Skin epidermis (tissue), 12 donors: ENCODE measurements around the gene CLNK.

Experiments used
- H3K27ac ChIP-seq, 21 experiments: fragments of 200-600 bp; sonication (generic) in 11 of 21; one replicate each; pipeline ENCODE4 v1.5.0; 2020; ENCODE audit warnings: mild to moderate bottlenecking in 3 of 21, inconsistent platforms in 2 of 21, moderate library complexity in 2 of 21
- H3K4me3 ChIP-seq, 7 experiments: fragments of 200-600 bp; sonication (generic) in 2 of 7; one replicate each; pipeline ENCODE4 v1.5.0; 2020; ENCODE audit warnings: inconsistent platforms in 2 of 7, mild to moderate bottlenecking in 2 of 7, moderate library complexity in 1 of 7

Gene CLNK

GRCh38 chr4:10671366-10671765, 13.2 kb downstream of the CLNK start:
- peak overlapping the region in 2 of 21 experiments; percentile 36 to 77 for H3K27ac ChIP-seq
- no peak overlapping the region for H3K4me3 ChIP-seq

GRCh38 chr4:10670321-10670720, 14.2 kb downstream of the CLNK start:
- H3K27ac ChIP-seq = no peak overlapping the region
- H3K4me3 ChIP-seq = no peak overlapping the region

- H3K27ac ChIP-seq = no peak overlapping the region
Observed at GRCh38 chr4:10667701-10668326, 16.8 kb downstream of the CLNK start.

GRCh38 chr4:10666616-10667015, 18.0 kb downstream of the CLNK start:
- no peak overlapping the region for H3K27ac ChIP-seq
- no peak overlapping the region for H3K4me3 ChIP-seq

More at GRCh38 chr4:10667701-10668326, 16.8 kb downstream of the CLNK start:
- H3K4me3 ChIP-seq = no peak overlapping the region

- H3K27ac ChIP-seq = peak overlapping the region in 1 of 21 experiments; percentile 30
Observed at GRCh38 chr4:10664408-10664807, 20.2 kb downstream of the CLNK start.

GRCh38 chr4:10662937-10663336, 21.6 kb downstream of the CLNK start:
- H3K4me3 ChIP-seq = no peak overlapping the region
- no peak overlapping the region for H3K27ac ChIP-seq

More at GRCh38 chr4:10664408-10664807, 20.2 kb downstream of the CLNK start:
- H3K4me3 ChIP-seq = no peak overlapping the region

GRCh38 chr4:10661047-10661446, 23.5 kb downstream of the CLNK start:
- H3K27ac ChIP-seq = no peak overlapping the region
- no peak overlapping the region for H3K4me3 ChIP-seq

GRCh38 chr4:10659251-10659650, 25.3 kb downstream of the CLNK start:
- H3K27ac ChIP-seq = no peak overlapping the region

GRCh38 chr4:10656988-10657387, 27.6 kb downstream of the CLNK start:
- H3K27ac ChIP-seq = peak overlapping the region in 2 of 21 experiments; percentile 29 to 36
- no peak overlapping the region for H3K4me3 ChIP-seq

More at GRCh38 chr4:10659251-10659650, 25.3 kb downstream of the CLNK start:
- no peak overlapping the region for H3K4me3 ChIP-seq

- Histone ChIP-seq H3K27ac (peak overlapping the region in 1 of 21 experiments; percentile 29), H3K4me3 (no peak overlapping the region)
Observed at GRCh38 chr4:10656420-10656819, 28.1 kb downstream of the CLNK start.

- no peak overlapping the region for H3K27ac ChIP-seq
Observed at GRCh38 chr4:10655968-10656367, 28.6 kb downstream of the CLNK start.

GRCh38 chr4:10648479-10648878, 36.1 kb downstream of the CLNK start:
- no peak overlapping the region for H3K4me3 ChIP-seq
- no peak overlapping the region for H3K27ac ChIP-seq

More at GRCh38 chr4:10655968-10656367, 28.6 kb downstream of the CLNK start:
- H3K4me3 ChIP-seq = no peak overlapping the region

GRCh38 chr4:10647846-10648245, 36.7 kb downstream of the CLNK start:
- no peak overlapping the region for H3K27ac ChIP-seq
- no peak overlapping the region for H3K4me3 ChIP-seq

- Histone ChIP-seq H3K4me3 (no peak overlapping the region), H3K27ac (no peak overlapping the region)
Observed at GRCh38 chr4:10643600-10644425, 40.8 kb downstream of the CLNK start.

GRCh38 chr4:10640561-10641201, 43.9 kb downstream of the CLNK start:
- peak overlapping the region in 3 of 21 experiments; percentile 13 to 25 (median 18) for H3K27ac ChIP-seq
- H3K4me3 ChIP-seq = no peak overlapping the region

- H3K4me3 ChIP-seq = no peak overlapping the region
- no peak overlapping the region for H3K27ac ChIP-seq
Observed at GRCh38 chr4:10639664-10640063, 44.9 kb downstream of the CLNK start.

- H3K4me3 ChIP-seq = no peak overlapping the region
- no peak overlapping the region for H3K27ac ChIP-seq
Observed at GRCh38 chr4:10639100-10639499, 45.5 kb downstream of the CLNK start.

- H3K27ac ChIP-seq = no peak overlapping the region
- H3K4me3 ChIP-seq = no peak overlapping the region
Observed at GRCh38 chr4:10635091-10635490, 49.5 kb downstream of the CLNK start.

GRCh38 chr4:10629394-10629793, 55.2 kb downstream of the CLNK start:
- H3K27ac ChIP-seq = no peak overlapping the region
- no peak overlapping the region for H3K4me3 ChIP-seq

- Histone ChIP-seq H3K4me3 (no peak overlapping the region), H3K27ac (no peak overlapping the region)
Observed at GRCh38 chr4:10625131-10625530, 59.4 kb downstream of the CLNK start.

GRCh38 chr4:10623862-10624261, 60.7 kb downstream of the CLNK start:
- Histone ChIP-seq H3K4me3 (no peak overlapping the region), H3K27ac (no peak overlapping the region)
